GM19397 (cell line): ENCODE data around the gene GPR17.

Source experiments
- ATAC-seq: cut with Tn5 transposase; IDR thresholded peaks from one replicate; pipeline ENCODE4 v1.9.1; 2021; ENCODE audit warnings: mild to moderate bottlenecking, moderate library complexity; ENCODE audit not compliant: unreplicated experiment

Gene GPR17

GRCh38 chr2:127614246-127614645 lies 31.7 kb upstream of the GPR17 start:
- no peak for ATAC-seq

- no peak for ATAC-seq
These were observed 31.2 kb upstream of the GPR17 start for GRCh38 chr2:127614731-127615130.

- no peak for ATAC-seq
These were observed 30.3 kb upstream of the GPR17 start for GRCh38 chr2:127615511-127616166.

GRCh38 chr2:127618551-127619202 lies 27.3 kb upstream of the GPR17 start:
- no peak for ATAC-seq

DNA sequence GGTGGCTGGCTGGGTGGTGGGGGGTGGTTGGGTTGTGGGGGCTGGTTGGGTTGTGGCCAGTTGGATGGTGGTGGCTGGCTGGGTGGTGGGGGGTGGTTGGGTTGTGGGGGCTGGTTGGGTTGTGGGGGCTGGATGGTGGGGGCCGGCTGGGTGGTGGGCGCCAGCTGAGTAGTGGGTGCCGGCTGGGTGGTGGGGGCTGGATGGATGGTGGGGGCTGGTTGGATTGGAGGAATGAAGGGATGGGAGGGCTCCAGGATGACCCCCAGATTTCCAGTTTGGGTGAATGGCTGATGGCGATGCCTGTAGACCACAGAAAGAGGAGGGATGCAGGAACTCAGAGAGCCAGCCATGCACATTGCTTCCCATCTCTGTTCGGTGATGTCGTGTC lies 26.8 kb upstream of the GPR17 start:
- no peak for ATAC-seq

DNA sequence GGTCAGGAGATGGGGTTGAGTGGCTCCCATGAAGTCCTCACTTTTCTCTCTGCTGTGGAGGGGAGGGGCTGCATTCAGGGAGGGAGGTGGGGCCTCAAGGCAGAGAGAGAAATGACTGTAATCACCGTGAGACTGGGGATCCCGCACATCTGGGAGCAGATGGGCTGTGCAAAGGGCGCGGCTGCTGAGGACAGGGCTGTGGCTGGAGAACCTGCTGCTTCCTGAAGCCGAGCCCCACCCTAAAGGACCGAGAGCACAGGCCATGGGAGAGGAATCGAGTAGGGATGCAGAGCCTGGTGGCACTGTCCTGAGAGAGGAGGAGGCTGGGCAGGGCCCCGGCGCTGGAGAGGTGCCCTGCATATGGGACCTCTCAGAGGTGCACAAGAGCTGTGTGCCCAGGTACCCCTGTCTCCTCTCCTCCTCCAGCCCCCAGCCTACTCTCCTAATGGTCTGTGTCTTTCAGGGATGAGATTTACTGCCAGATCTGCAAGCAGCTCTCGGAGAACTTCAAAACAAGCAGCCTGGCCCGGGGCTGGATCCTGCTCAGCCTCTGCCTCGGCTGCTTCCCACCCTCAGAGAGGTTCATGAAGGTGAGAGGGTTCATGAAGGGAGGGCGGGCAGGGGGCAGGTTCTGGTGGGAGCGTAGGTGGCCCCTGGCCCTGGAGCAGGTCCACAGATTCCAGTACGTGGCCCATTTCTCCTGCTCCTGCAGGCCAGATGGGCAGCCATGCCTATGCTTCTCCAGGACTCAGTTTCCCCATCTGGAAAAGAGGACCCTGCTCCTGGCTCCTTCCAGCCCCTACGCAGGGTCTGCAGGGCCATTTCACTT lies 25.9 kb upstream of the GPR17 start:
- ATAC-seq, result no peak

DNA sequence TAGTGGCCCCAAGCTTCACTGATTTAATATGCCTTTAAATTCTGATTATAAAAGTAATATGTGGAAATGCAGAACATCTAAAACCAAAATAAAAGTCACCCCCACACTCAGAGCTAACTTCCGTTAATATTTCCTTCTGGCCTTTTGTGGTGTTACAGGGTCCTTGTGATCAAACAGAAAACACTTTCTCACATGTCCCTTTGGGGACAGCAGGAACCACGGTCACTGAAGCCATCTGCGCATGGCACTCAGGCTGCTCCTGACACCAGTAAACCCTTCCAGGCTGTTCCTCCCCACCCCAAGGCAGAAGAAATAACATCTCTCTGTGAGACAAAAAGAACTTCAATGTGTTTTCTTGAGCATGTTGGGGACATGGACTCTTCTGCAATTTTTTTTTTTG lies 25.1 kb upstream of the GPR17 start:
- no peak for ATAC-seq

DNA sequence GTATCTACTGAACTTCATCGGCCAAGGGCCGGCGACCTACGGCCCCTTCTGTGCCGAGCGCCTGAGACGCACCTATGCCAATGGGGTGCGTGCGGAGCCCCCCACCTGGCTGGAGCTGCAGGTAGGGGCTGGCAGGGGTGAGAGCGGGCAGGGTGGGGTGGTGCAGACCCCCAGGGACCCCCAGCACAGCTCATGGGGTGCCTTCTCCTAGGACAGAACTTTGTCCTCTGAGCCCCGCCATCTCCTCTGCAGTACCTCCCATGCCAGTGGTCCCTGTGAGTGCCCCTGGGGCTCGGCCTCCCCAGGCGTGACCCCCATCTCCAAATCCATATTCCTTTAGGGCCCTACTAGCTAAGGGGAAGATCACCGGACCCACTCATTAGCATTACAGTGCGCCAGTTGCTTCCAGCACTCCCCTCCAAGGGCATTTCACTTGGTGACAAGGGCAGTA lies 23.9 kb upstream of the GPR17 start:
- no peak for ATAC-seq

DNA sequence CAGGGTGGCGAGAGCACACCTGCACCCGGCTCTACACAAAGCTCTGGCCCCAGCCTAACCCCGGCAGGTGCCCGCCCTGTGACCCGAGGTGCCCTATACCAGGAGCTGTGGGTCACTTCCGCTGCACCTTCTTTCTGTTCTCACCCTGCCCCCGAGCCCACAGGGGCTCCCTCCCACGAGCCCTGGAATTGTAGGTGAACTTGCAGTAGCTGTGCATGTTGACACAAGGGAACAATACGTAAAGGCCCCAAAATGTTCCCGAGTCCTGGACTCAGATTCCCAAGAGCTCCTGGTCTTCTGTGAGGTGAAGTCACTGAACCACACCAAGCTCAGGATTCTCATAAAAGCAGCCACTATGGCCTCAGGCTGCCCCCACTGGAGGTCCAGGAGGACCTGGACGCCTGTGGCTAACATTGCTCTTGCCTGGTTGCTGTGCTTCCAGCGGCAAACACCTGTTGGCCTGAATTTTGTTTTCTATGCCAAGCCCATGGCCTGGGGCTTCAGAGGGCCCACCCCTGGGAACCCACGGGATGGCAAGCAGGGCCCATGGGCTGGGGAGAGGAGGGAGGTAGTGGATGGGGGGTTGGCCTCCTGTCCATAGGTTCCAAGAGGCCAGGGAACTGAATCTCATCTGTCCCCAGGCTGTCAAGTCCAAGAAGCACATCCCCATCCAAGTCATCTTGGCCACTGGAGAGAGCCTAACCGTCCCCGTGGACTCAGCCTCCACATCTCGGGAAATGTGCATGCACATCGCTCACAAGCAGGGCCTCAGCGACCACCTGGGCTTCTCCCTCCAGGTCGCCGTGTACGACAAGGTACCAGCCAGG lies 23.2 kb upstream of the GPR17 start:
- ATAC-seq, result no peak

DNA sequence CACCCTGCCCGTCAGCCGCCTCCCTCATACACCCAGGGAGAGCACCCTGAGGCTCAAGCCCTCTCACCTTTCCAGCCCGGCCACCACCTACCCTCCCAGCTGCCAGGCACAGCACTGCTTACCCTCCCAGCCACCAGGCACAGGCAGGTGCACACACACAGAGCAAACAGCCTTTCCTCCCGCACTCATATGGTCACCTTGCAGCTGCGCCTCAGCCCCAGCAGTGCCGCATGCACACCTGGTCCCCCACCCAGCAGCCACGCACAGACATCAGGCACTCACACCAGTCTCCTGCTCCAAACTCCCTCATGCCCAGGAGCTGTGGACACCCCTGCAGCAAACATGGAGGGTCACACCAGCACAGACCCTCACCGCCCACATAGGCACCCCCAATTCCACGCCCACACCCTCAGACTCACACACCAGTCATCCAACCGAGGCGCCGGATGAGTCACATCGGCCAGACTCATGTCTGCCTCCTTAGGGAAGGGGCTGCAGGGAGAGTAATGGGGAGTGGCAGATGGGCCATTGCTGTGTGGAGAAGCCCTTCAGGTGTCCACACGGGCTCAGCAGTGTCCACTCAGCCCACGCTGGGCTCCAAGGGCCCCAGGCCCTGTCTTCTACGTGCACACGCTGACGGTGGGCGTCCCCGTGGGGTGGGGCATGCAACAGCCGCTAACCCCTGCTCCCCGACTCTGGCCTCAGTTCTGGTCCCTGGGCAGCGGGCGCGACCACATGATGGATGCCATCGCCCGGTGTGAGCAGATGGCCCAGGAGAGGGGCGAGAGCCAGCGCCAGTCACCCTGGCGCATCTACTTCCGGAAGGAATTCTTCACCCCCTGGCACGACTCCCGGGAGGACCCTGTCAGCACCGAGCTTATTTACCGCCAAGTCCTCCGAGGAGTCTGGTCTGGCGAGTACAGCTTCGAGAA lies 22.3 kb upstream of the GPR17 start:
- no peak for ATAC-seq

DNA sequence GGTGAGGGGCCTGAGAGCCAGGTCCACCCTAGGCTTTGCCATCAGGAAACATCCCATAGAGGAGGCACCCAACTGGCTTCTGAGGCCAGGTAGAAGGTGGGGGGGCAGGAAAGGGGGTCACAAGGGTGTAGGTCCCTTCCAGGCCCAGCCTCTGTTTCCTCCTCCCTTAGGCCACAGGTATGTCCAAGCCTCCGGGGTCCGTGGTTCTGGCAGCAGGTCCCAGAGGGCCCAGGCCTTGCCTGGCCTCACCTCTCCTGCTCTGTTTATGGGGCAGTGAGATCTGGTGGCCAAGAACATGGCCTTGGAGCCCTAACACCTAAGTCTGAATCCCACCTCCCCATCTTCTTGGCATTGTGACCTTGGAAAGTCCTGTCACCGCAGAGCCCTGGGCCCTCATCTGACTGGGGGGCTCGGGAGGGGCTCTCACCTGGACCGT lies 21.6 kb upstream of the GPR17 start:
- no peak for ATAC-seq

DNA sequence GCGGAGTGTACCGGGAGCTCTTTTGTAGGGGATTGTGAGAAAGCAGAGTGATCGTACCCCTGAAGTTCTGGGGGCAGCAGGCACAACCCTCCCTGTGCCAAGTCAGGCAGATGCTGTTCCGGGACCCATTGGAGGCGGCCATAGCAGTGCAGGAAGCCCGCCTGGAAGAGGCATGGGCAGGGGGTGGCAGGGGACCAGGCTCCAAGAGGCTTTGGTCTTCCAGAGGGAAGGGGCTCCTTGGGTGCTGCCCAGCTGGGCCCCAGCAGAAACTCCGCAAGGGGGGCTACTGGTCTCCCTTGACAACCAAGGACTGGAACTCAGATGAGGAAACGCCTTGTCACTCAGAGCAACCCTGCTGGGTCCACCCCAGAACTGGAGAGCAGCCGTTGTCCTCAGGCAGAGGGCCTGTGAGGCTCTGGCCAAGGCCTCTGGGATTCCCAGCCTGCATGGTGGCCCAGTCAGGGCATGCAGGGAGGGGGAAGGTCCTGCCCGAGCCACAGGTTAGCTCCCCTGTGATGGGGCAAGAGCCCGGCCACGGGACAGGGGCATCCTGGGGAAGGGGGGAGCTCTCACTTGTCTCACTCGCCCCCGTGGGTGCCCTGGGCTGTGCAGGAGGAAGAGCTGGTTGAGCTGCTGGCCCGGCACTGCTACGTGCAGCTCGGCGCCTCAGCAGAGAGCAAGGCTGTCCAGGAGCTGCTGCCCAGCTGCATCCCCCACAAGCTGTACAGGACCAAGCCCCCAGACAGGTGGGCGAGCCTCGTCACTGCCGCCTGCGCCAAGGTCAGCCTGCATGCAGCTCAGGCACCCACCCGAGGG lies 21.0 kb upstream of the GPR17 start:
- no peak for ATAC-seq

DNA sequence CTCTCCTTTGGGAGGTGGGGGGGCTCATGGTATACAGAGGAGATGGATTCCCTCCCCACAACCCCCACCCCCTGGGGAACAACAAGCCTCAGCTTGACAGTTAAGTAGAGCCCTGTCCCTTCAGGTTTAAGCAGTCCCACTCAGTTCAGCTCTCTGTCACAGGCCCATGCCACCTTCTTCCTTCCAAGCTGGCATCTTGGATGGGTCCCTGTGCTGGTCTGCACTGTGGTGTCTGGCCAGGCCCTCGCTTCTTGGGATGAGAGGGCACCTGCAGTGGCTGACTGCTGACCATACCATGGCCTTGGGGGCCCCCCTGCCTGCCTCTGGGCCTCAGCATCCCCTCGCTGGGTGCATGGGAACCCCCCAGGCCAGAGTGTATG lies 20.4 kb upstream of the GPR17 start:
- ATAC-seq, result no peak

DNA sequence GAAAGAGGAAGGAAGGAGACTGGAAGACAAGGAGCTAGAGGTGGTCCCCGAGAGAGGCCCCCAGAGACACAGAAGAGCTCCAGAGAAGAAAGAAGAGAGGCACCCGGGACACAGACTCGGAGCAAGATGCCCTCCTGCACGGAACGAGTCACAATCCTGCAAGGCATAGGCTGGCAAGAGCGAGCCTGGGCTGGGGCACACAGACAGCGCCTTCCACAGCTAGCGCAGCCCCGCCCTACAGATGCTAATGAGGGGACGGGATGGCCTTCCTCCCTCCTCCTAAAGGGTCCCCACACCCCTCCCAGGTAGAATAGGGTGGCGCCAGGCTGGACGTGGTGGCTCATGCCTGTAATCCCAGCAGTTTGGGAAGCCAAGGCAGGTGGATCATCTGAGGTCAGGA lies 19.8 kb upstream of the GPR17 start:
- no peak for ATAC-seq

DNA sequence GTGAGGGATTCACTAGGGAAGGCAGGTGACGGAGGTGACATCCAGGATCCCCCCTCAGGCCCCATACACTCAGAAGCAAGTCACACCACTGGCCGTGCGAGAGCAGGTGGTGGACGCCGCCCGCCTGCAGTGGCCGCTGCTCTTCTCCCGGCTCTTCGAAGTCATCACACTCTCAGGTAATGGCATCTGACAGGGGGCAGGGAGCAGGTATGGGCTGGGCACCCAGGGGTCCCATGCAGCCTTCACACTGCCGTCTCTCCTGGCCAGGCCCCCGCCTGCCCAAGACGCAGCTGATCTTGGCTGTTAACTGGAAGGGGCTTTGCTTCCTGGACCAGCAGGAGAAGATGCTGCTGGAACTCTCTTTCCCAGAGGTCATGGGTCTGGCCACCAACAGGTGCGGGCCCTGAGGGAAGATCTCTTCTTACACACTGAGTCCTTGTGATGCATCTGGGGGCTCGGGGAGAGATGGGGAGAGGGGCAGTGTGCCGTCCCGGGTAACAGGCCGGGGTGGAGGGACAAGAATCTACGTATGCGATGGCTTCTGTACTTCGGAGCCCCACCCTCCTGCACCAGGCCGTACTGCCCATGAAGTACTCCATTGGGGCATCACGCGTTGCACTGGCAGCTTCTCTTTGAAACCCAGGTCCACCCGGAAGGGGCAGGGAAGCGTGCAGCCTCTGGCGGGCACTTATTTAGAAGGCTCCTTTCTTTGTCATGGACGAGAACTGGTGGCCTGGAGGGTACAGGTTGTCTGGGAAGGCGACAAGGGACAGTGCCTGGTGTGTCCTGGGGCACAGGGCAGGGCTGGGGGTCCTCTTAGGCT lies 18.8 kb upstream of the GPR17 start:
- no peak for ATAC-seq

DNA sequence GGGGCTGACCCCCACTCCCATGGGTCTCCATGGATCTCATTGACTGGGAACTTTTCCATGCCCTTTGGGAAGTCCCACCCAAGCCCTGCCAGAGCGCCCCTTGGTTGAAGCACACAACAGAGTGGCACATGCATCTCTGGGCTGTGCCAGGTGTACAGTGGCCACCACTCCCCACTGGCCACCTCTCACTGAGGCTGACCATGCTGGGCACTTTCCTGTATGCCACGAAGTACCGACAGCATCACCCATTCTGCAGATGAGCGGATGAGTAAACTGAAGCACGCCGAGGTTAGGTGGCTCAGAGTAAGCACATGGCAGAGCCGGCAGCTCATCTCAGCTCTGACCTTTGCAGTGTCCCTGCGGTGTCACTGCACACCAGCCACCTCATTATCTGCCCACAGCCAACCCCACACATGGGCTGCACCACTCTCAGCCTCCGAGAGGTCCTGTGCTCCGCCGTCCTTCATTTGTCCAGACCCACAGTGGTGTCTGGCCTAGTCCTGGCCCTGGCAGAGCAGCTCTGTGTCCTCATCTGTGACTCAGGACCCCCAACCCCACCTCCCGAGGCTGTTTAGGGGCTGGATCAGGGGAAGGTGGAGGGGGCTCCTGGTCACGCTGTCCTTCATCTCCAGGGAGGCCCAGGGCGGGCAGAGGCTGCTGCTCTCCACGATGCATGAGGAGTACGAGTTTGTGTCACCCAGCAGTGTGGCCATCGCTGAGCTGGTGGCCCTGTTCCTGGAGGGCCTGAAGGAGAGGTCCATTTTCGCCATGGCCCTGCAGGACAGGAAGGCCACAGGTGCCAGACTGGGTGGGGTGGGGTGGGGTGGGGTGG lies 18.0 kb upstream of the GPR17 start:
- no peak for ATAC-seq
